Aorta (tissue), 5 donors: ENCODE data around the gene CCNG2. TPM values are rescaled to one million over a fixed set of nuclear protein-coding genes. Genes with fewer than 3 reads are reported as not detected.

Experiments used
- ATAC-seq: fragments of 200-7000 bp; cut with Tn5 transposase; one replicate; pipeline ENCODE4 v1.9.1; 2022; ENCODE audit warnings: moderate library complexity; ENCODE audit not compliant: low FRiP score
- DNase-seq, 2 donors: peaks; one replicate each; pipeline ENCODE4 v3.0.0-alpha.2; 2020
- H3K27ac ChIP-seq, 2 donors: one replicate each; pipeline ENCODE4 v1.5.1; 2013; ENCODE audit warnings: low read length in 2 of 2, mild to moderate bottlenecking in 2 of 2, moderate library complexity in 2 of 2, control low read depth in 1 of 2, inconsistent platforms in 1 of 2, low read depth in 1 of 2
- H3K27me3 ChIP-seq, 2 donors: one replicate each; pipeline ENCODE4 v1.6.1; 2013; ENCODE audit warnings: control low read depth in 1 of 2, low read length in 1 of 2, mild to moderate bottlenecking in 1 of 2, moderate library complexity in 1 of 2; ENCODE audit not compliant: insufficient read depth in 2 of 2, control insufficient read depth in 1 of 2
- H3K36me3 ChIP-seq, 2 donors: one replicate each; pipeline ENCODE4 v1.6.1; 2013; ENCODE audit warnings: control low read depth in 1 of 2, low read length in 1 of 2, mild to moderate bottlenecking in 1 of 2; ENCODE audit not compliant: insufficient read depth in 2 of 2, control insufficient read depth in 1 of 2
- H3K4me1 ChIP-seq, 2 donors: one replicate each; pipeline ENCODE4 v1.6.1; 2013; ENCODE audit warnings: low read length in 2 of 2, control low read depth in 1 of 2, mild to moderate bottlenecking in 1 of 2, moderate library complexity in 1 of 2; ENCODE audit not compliant: insufficient read depth in 2 of 2, control insufficient read depth in 1 of 2
- H3K4me3 ChIP-seq, 2 donors: one replicate each; pipeline ENCODE4 v1.5.1; 2013; ENCODE audit warnings: low read length in 2 of 2, control low read depth in 1 of 2, mild to moderate bottlenecking in 1 of 2
- H3K9me3 ChIP-seq: one replicate; pipeline ENCODE4 v1.6.1; 2013; ENCODE audit warnings: mild to moderate bottlenecking, low read length; ENCODE audit not compliant: control insufficient read depth
- WGBS, 2 donors: extraction: QIAGEN DNeasy Blood & Tissue Kit; methylation state at CpG; one replicate each; pipeline ENCODE4 v1.1.7; 2013; 5-methylcytosine and 5-hydroxymethylcytosine counted together
- intact Hi-C, 2 donors: fragments of 100-400 bp; cut with DNase I; formaldehyde crosslinking; loops; one replicate each; pipeline versions ENCODE4 v1.14.2 to v1.15.0; 2022
- polyA plus RNA-seq, 2 donors: library from polyadenylated mRNA; stranded (reverse); fragments of 200-250 nt; gene quantifications; one replicate each; pipeline ENCODE4 v1.2.3, GENCODE V29; 2013
- total RNA-seq, 2 donors: library from RNA; stranded (reverse); fragmentation: NEBNext Ultra II Directional; extraction: Animal tissue kit (Norgen Biotek cat#: 25700); gene quantifications; one replicate each; pipeline ENCODE4 v1.2.1, GENCODE V29; 2021
- donor health status: healthy with polysubstance abuse.
- donor health status: Bipolar disorder and iron deficiency.
- donor health status: DM: no; HTN: no; CAD: no.
- donor health status: DM: no; HTN: no; CAD: no.
- donor health status: DM: yes; HTN: yes; CAD: no.

CCNG2 gene
- total and polyA plus RNA-seq, 4 donors = 28.8 to 57.5 (median 42.6) TPM

DNA sequence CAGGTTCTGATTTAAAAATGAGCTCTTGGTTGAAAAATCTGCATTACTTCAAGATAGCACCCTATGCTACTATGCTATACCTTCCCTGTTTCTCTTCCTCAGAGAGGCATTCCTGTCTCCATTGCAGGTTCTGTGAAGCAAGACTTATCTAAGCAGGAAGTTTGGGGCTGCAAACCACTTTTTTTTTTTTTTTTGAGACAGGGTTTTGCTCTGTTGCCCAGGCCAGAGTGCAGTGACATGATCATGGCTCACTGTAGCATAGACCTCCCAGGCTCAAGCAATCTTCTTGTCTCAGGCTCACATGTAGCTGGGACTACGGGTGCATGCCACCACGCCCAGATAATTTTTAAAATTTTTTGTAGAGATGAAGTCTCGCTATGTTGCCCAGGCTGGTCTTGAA, 4.0 kb upstream of the CCNG2 start:
- no peaks in the 10 kb centered on the region for H3K27me3 ChIP-seq
- H3K36me3 ChIP-seq = no peaks in the 10 kb centered on the region
- 63 to 79% methylated on average over 3 of the region's 3 CpGs for WGBS, 2 donors
- H3K27ac ChIP-seq = no peak overlapping the region
- intact Hi-C loops = no loop called here
- H3K4me1 ChIP-seq = no peaks in the 10 kb centered on the region
- DNase-seq (no peak), ATAC-seq (no peak)
- no peak overlapping the region for H3K4me3 ChIP-seq
- H3K9me3 ChIP-seq = no peaks in the 10 kb centered on the region

DNA sequence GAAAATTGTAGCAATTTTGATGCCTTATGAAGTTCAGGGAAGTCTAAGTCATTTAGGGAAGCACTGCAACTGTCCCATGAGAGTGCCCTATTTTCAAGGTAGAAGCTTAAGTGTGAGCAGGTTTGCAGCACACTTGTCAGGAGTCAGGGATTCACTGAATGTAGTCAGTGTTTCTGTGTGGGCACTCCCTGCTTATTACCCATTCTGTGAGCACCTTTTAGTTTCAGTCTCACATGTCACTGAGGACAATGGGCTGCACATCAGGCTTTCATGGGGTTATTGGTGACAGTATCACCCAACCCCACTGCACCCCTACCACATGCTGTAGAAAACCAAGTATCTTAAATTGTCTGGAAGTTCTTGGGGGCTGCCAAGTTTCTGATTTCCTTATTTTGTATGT, 2.9 kb upstream of the CCNG2 start:
- Histone ChIP-seq H3K36me3 (no peaks in the 10 kb centered on the region), H3K9me3 (no peaks in the 10 kb centered on the region), H3K4me3 (no peak overlapping the region), H3K27me3 (no peaks in the 10 kb centered on the region), H3K27ac (no peak overlapping the region), H3K4me1 (no peaks in the 10 kb centered on the region)
- ATAC-seq = no peak
- no peak for DNase-seq
- intact Hi-C loops = no loop called here

DNA sequence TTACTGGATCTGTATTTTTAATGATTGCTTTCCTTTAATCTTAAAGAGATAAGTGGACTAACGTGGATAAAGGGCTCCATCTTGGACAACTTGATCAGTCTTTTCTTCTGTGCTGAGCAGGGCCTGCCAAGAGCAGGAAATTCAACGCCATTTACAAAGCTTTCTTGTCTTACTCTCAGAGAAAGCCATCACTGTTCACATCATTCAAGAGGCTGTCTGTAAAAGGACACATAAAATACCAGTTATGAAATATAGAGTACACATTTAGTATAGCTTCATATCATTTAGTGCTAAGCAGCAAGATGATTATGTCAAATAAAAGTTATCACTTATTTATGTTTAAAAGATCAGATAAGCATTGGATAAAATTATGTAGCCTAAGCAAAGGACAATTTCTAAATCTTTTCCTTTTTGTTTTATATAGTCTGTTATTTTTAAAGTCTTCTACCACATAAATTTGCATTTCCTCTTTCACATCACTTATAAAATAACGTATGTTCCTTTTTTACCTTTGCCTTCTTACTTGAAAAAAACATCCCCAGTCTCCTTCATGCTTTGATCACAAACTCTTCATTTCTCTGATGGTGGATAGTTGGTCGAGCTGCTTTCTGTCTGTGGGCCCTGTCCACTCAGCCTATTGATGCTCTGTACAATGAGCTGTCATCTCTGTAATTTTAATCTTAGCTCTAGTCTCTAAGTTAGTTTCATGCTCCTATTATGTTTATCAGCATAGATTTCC, 2.1 kb upstream of the CCNG2 start:
- Histone ChIP-seq H3K4me1 (no peaks in the 10 kb centered on the region), H3K4me3 (no peak overlapping the region), H3K27me3 (no peaks in the 10 kb centered on the region), H3K36me3 (no peaks in the 10 kb centered on the region), H3K27ac (no peak overlapping the region), H3K9me3 (no peaks in the 10 kb centered on the region)
- WGBS, 2 donors = 85 to 91% methylated on average over 4 of the region's 4 CpGs
- DNase-seq (no peak), ATAC-seq (no peak)
- intact Hi-C loops = loop anchor here (5.0 kb wide), 2 partner anchors 58 to 78 kb away; partner anchors contain the start of gene CCNI (in 1 of the 2)

DNA sequence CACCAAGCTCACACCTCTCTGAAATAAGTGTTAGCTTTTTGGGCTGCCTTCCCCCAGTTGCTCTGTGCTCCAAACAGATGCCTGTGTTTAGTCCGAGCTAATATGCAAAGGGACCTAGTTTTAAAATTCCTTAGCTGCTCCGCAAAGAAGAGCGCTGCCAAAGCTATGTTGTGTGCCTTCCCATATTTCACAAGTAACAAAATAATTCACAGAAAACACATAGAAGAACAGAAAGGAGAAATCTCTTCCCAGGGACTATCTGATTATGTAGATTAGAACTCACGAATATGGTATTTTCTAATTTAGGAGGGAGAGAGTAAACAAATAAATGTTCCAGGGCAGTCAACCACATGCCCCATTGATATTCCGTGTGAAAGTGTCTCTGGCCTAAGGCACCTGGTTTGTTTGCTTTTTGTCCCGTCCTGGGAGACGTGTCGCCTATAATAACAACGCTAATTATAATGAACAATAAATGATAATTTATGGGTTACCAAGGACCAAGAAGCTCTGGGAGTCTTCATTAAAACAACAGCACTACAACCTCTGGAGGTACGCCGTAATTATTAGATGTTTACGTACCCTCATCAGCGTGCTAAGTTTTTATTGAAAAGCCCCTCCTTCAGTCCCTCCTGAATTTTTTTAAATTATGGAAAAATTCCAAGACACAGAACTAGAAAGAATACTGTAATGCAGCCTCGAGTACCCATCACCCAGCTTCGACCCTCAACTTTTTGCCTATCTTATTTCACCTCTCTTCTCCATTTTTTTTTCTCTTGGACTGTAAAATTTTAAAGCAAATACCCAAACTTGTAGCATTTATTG, 1.2 kb upstream of the CCNG2 start:
- Histone ChIP-seq H3K9me3 (no peaks in the 10 kb centered on the region), H3K27ac (no peak overlapping the region), H3K27me3 (no peaks in the 10 kb centered on the region), H3K36me3 (no peaks in the 10 kb centered on the region), H3K4me1 (no peaks in the 10 kb centered on the region), H3K4me3 (peak overlapping the region; percentile 54 to 76)
- intact Hi-C loops = loop anchor here (2.0 to 5.0 kb wide), 3 partner anchors 51 to 79 kb away; partner anchors contain the start of gene CCNI (in 1 of the 2)
- ATAC-seq (no peak), DNase-seq (no peak)
- WGBS, 2 donors = 26 to 28% methylated on average over 15 of the region's 15 CpGs

DNA sequence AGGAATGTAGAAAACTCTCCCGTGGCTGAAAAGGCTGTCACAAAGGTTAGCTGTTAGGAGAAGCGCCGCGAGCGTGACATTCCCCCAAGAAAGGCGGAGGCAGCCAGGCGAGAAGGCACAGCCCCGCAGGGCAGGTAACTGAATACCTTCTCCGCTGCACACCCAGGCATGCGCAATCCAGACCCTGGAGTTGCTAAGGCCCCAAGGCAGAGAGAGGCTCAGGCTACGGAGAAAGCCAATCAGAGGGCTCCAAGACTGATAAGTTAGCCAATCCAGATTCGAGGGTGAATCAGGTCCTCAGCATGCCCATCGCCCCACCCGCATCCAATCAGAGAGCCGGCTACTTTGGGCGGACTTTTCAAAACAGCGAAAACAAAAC, 485 bp upstream of the CCNG2 start:
- Histone ChIP-seq H3K4me3 (peak overlapping the region; percentile 82 to 95), H3K27me3 (no peaks in the 10 kb centered on the region), H3K4me1 (no peaks in the 10 kb centered on the region), H3K9me3 (no peaks in the 10 kb centered on the region), H3K36me3 (no peaks in the 10 kb centered on the region), H3K27ac (no peak overlapping the region)
- intact Hi-C loops = loop anchor here (2.0 to 5.0 kb wide), 3 partner anchors 52 to 79 kb away; partner anchors contain the start of gene CCNI (in 1 of the 2)
- peak; percentile 96 for ATAC-seq
- 0 to 1% methylated on average over 17 of the region's 17 CpGs for WGBS, 2 donors
- peak; percentile 94 to 95 for DNase-seq

DNA sequence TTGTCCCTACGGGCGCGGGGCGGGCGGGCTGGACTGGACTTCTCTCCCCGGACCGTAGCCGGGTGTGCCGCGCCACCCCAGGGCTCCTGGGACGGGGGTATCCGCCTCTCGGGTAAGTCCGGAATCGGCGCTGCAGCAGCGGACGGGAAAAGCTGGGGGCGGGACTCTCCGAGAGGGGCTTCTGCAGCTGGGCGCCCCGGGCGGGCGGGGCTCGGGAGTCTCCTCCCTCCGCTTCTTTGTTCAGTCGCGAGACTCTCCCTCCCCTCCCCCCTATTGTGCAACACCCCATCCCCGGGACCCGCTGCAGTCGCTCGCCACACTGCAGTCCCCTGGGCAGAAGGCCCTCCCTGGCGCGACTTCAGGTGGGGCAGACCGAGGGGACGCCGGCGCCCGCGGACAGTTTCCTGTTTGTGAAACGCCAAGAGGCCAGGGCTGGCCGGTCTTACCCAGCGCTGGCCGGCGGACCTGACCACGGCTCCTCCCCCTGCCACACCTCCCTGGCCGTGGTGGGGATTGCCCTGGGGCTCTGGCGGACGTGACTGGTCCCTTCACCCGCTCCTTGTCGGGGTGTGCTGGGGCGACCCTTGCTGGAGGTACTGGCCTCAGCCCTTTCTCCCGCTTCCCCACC, 966 bp downstream of the CCNG2 start:
- peak overlapping the region; percentile 17 to 84 for H3K27ac ChIP-seq
- H3K9me3 ChIP-seq = no peaks in the 10 kb centered on the region
- ATAC-seq = peak; percentile 92
- H3K36me3 ChIP-seq = peaks cover 0 to 4% of the 10 kb centered on the region in 2 donors
- DNase-seq = peak; percentile 95
- intact Hi-C loops = loop anchor here (2.0 to 5.0 kb wide), 3 partner anchors 53 to 81 kb away; partner anchors contain the start of gene CCNI (in 1 of the 2)
- H3K4me3 ChIP-seq = peak overlapping the region; percentile 82 to 95
- 0 to 1% methylated on average over 38 to 53 of the region's 53 CpGs for WGBS, 2 donors
- H3K4me1 ChIP-seq = no peaks in the 10 kb centered on the region
- no peaks in the 10 kb centered on the region for H3K27me3 ChIP-seq

DNA sequence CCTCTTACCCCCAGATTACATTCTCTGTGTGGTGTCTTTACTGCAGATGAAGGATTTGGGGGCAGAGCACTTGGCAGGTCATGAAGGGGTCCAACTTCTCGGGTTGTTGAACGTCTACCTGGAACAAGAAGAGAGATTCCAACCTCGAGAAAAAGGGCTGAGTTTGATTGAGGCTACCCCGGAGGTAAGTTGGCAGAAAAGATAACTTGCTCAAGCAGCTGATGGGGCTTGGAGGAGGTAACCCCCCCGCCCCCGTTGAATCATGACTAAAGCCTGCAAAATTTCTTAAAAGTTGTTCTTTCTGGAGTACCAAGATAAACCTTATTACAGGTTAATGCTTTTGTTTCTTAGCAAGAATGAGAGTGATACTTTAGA, 1.5 kb downstream of the CCNG2 start:
- peaks cover 0 to 4% of the 10 kb centered on the region in 2 donors for H3K36me3 ChIP-seq
- H3K27me3 ChIP-seq = no peaks in the 10 kb centered on the region
- H3K4me3 ChIP-seq = peak overlapping the region; percentile 19 to 95
- WGBS, 2 donors = 1 to 2% methylated on average over 6 of the region's 6 CpGs
- intact Hi-C loops = loop anchor here (5.0 kb wide), 2 partner anchors 61 to 81 kb away; partner anchors contain the start of gene CCNI (in 1 of the 2)
- peaks cover 0 to 2% of the 10 kb centered on the region in 2 donors for H3K4me1 ChIP-seq
- ATAC-seq (no peak), DNase-seq (no peak)
- H3K27ac ChIP-seq = peak overlapping the region in 1 of 2 donors; percentile 58
- H3K9me3 ChIP-seq = no peaks in the 10 kb centered on the region

DNA sequence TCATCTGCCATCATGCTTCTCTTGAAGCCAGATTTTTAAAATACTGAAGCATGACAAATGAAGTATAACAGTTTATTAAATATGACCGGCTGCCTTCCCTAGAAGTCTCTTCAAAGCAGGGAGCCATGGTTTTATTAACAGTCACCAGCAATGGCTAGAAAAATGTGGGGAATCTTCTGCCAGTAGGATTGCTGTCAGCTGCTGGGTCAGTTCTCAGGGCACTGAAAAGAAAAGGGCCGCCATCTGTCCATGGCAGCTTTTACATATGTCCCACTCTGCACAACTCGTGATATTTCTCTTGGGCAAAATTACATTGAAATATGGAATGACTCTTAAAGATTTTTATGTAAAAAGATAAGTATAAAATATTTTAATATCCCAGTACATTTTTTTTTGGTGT, 2.8 kb downstream of the CCNG2 start:
- H3K27ac ChIP-seq = no peak overlapping the region
- peaks cover 0 to 2% of the 10 kb centered on the region in 2 donors for H3K4me1 ChIP-seq
- no peak for DNase-seq
- no peaks in the 10 kb centered on the region for H3K9me3 ChIP-seq
- whole genome bisulfite sequencing, 2 donors = 65 to 68% methylated on average over 3 of the region's 3 CpGs
- peaks cover 0 to 6% of the 10 kb centered on the region in 2 donors for H3K36me3 ChIP-seq
- intact Hi-C loops = loop anchor here (5.0 kb wide), 2 partner anchors 63 to 83 kb away; partner anchors contain the start of gene CCNI (in 1 of the 2)
- H3K27me3 ChIP-seq = no peaks in the 10 kb centered on the region
- H3K4me3 ChIP-seq = no peak overlapping the region
- no peak for ATAC-seq
